C4-2B (cell line): ENCODE results near the gene RNF180.

Experiments used
- H3K27ac ChIP-seq: fragments of 450-650 bp; 2 replicates; pipeline ENCODE4 v1.5.1; 2017
- ZFX ChIP-seq: fragments of 450-650 bp; IDR thresholded peaks from 2 replicates; pipeline ENCODE4 v1.6.1; 2017
- TF ChIP-seq, protein P1 (sequence below): fragments of 450-650 bp; conservative IDR thresholded peaks from 2 replicates; pipeline ENCODE4 v1.5.1; 2017; ENCODE audit warnings: mild to moderate bottlenecking

RNF180 gene

DNA sequence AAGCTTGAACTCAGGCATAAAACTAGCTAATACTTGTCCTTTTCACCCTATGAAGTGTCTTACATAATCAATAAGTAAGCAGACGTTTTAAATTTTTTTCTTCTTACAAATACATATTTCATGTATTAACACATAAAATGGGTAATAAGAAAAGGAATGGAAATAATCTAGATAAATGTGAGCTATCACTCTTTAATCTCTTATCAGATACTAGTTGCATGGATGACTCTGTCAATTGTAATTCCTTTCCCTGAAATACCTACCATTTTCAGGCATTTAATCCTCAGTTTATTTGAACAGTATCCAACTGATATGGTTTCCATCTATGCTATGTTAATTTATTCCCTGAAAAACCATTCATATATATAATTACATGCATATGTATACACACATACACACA is 174.1 kb downstream of the RNF180 start:
- H3K27ac ChIP-seq = no peak overlapping the region
- no peak for TF ChIP-seq ZFX
- TF ChIP-seq, protein P1, sequence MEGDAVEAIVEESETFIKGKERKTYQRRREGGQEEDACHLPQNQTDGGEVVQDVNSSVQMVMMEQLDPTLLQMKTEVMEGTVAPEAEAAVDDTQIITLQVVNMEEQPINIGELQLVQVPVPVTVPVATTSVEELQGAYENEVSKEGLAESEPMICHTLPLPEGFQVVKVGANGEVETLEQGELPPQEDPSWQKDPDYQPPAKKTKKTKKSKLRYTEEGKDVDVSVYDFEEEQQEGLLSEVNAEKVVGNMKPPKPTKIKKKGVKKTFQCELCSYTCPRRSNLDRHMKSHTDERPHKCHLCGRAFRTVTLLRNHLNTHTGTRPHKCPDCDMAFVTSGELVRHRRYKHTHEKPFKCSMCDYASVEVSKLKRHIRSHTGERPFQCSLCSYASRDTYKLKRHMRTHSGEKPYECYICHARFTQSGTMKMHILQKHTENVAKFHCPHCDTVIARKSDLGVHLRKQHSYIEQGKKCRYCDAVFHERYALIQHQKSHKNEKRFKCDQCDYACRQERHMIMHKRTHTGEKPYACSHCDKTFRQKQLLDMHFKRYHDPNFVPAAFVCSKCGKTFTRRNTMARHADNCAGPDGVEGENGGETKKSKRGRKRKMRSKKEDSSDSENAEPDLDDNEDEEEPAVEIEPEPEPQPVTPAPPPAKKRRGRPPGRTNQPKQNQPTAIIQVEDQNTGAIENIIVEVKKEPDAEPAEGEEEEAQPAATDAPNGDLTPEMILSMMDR = no peak

GRCh38 chr5:64340293-64340692 is 174.7 kb downstream of the RNF180 start:
- no peak overlapping the region for H3K27ac ChIP-seq
- no peak for TF ChIP-seq ZFX
- TF ChIP-seq, protein P1 = no peak

- no peak overlapping the region for H3K27ac ChIP-seq
- TF ChIP-seq, protein P1 = no peak
- TF ChIP-seq ZFX = no peak
These were observed 175.7 kb downstream of the RNF180 start for GRCh38 chr5:64341340-64341739.

- no peak overlapping the region for H3K27ac ChIP-seq
- no peak for TF ChIP-seq ZFX
- TF ChIP-seq, protein P1 = no peak
These were observed 178.9 kb downstream of the RNF180 start for GRCh38 chr5:64344501-64344900.

GRCh38 chr5:64347309-64347708 is 181.7 kb downstream of the RNF180 start:
- no peak overlapping the region for H3K27ac ChIP-seq
- TF ChIP-seq, protein P1 = peak; percentile 46
- TF ChIP-seq ZFX = no peak

GRCh38 chr5:64364426-64364825 is 198.8 kb downstream of the RNF180 start:
- no peak overlapping the region for H3K27ac ChIP-seq
- TF ChIP-seq, protein P1 = no peak
- no peak for TF ChIP-seq ZFX

DNA sequence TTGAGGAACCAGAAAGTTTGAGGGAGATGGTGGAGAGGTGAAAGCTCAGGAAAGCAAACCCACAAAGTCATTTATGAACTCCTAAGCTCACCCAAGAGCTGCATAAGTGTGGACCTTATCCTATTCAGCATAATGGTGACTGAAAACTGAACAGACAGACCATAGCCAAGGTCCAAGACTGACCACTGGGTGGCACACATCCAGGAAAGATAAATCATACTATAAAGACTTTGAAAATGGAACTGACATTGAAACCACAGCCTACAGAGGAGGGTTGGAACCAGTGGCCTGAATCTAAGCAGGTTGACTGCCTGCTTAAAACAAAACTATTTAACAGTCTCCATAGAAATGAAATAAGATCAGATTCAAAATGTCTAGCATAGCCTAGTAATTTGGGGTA is 219.1 kb downstream of the RNF180 start:
- H3K27ac ChIP-seq = no peak overlapping the region
- TF ChIP-seq ZFX = no peak
- TF ChIP-seq, protein P1 = peak; percentile 41
